ENCODE measurements around the gene C1orf122. TPM values are rescaled to one million over a fixed set of nuclear protein-coding genes. Genes with fewer than 3 reads are reported as not detected.
A peak's percentile ranks its signal among the peaks of the same experiment; 100 is the strongest.

C1orf122 gene
- total RNA-seq, 1 donor from 2014 or later: 26.1 TPM

DNA sequence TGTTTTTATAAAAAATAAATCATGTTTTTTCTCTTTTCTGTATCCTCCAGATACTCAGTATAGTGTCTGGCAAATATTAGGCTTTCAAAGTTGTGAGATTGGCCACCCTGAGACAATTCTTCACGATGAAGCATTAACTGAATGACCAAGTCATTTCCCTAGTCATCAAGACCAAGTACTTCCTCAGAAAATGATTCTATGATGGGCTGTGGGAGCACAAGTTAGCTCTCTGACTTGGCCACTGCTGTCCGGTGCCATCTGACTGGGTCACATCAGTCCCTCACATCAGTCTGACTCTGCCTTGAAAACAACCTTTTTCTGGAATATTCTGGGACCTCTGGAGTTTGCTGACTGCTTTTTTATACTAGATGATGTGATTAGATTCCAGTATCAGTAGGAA is 13.9 kb downstream of the C1orf122 start:
- TF ChIP-seq, protein P1, sequence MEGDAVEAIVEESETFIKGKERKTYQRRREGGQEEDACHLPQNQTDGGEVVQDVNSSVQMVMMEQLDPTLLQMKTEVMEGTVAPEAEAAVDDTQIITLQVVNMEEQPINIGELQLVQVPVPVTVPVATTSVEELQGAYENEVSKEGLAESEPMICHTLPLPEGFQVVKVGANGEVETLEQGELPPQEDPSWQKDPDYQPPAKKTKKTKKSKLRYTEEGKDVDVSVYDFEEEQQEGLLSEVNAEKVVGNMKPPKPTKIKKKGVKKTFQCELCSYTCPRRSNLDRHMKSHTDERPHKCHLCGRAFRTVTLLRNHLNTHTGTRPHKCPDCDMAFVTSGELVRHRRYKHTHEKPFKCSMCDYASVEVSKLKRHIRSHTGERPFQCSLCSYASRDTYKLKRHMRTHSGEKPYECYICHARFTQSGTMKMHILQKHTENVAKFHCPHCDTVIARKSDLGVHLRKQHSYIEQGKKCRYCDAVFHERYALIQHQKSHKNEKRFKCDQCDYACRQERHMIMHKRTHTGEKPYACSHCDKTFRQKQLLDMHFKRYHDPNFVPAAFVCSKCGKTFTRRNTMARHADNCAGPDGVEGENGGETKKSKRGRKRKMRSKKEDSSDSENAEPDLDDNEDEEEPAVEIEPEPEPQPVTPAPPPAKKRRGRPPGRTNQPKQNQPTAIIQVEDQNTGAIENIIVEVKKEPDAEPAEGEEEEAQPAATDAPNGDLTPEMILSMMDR (IDR thresholded peaks at IDR 0.05; ENCODE audit: insufficient read depth, low read length, severe bottlenecking): no peak
- DNase-seq (ENCODE audit: low read depth): no peak
- no peak for FAIRE-seq
- H3K4me3 ChIP-seq (ENCODE audit: low read depth, low read length): no peak overlapping the region
- H3K36me3 ChIP-seq (ENCODE audit: control insufficient read depth, insufficient read depth, low read length): peaks cover 25% of the 10 kb centered on the region
- H3K27me3 ChIP-seq (ENCODE audit: control insufficient read depth, insufficient read depth, low read length): no peaks in the 10 kb centered on the region

DNA sequence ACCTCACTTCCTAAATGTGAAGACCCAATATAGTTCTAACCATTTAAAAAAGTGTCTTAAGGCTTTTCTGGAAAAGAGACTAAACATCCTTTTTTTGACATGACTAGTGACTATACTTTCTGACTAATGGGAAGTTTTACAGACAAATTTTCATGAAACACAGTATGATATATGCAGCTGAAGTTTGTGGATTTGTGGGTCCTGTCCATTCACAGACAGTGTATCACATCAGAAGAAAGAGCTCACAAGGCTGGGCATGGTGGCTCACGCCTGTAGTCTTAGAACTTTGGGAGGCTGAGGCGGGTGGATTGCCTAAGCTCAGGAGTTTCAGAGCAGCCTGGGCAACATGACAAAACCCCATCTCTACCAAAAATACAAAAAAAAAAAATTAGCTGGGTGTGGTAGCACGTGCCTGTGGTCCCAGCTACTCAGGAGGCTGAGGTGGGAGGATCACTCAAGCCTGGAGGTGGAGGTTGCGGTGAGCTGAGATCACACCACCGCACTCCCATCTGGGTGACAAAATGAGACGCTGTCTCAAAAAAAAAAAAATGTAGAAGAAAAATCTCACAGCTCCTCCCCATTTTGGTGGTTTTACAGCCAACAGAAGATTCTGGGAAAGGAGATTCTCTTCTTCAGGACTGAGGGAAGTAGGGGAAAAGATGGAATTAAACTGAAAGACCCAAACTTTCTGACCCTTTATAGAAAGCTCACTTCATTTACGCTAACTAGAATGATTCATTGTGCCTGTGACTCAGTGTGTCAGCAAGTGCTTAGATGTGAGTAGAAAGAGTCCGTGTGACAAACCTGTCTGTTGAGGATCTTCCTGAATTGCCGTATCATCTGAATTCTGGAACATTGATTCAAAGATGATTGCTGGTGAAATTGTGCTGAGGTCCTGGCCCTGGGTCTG is 15.6 kb downstream of the C1orf122 start:
- TF ChIP-seq, protein P1 (IDR thresholded peaks at IDR 0.05; ENCODE audit: insufficient read depth, low read length, severe bottlenecking): no peak
- DNase-seq (ENCODE audit: low read depth): peak; percentile 70
- Histone ChIP-seq H3K27me3 (ENCODE audit: control insufficient read depth, insufficient read depth, low read length) (no peaks in the 10 kb centered on the region), H3K36me3 (ENCODE audit: control insufficient read depth, insufficient read depth, low read length) (peaks cover 17% of the 10 kb centered on the region), H3K4me3 (ENCODE audit: low read depth, low read length) (no peak overlapping the region)
- FAIRE-seq: peak; percentile 52

DNA sequence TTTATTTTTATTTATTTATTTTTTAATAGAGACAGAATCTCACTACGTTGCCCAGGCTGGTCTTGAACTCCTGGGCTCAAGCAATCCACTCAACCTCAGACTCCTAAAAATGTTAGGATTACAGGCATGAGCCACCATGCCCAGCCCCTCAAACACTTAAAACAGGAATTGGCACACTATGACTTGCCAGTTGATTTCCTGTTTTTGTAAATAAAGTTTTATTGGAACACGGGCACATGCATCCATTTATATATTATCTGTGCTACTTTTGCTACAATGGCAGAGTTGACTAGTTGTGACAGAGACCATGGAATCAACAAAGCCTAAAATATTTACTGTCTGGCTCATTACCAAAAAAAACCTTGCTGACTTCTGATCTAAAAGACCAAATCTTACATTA is 16.4 kb downstream of the C1orf122 start:
- Histone ChIP-seq H3K36me3 (ENCODE audit: control insufficient read depth, insufficient read depth, low read length) (peaks cover 17% of the 10 kb centered on the region), H3K27me3 (ENCODE audit: control insufficient read depth, insufficient read depth, low read length) (no peaks in the 10 kb centered on the region), H3K4me3 (ENCODE audit: low read depth, low read length) (no peak overlapping the region)
- FAIRE-seq: no peak
- TF ChIP-seq, protein P1 (IDR thresholded peaks at IDR 0.05; ENCODE audit: insufficient read depth, low read length, severe bottlenecking): no peak
- no peak for DNase-seq (ENCODE audit: low read depth)

DNA sequence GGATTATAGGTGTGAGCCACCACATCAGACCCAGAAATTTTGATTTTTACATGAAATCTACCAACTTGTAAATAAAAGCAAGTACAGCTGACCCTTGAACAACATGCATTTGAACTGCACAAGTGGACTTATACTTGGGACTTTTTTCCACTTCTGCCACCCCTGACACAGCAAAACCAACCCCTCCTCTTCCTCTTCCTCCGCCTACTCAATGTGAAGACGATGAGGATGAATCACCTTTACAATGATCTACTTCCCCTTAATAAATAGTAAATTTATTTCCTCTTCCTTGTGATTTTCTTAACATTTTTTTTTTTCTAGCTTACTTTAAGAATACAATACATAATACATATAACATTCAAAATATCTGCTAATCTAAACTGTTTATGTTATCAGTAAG is 17.9 kb downstream of the C1orf122 start:
- FAIRE-seq (no peak), DNase-seq (ENCODE audit: low read depth) (peak; percentile 23)
- Histone ChIP-seq H3K36me3 (ENCODE audit: control insufficient read depth, insufficient read depth, low read length) (peaks cover 14% of the 10 kb centered on the region), H3K4me3 (ENCODE audit: low read depth, low read length) (no peak overlapping the region), H3K27me3 (ENCODE audit: control insufficient read depth, insufficient read depth, low read length) (no peaks in the 10 kb centered on the region)
- TF ChIP-seq, protein P1 (IDR thresholded peaks at IDR 0.05; ENCODE audit: insufficient read depth, low read length, severe bottlenecking): no peak

DNA sequence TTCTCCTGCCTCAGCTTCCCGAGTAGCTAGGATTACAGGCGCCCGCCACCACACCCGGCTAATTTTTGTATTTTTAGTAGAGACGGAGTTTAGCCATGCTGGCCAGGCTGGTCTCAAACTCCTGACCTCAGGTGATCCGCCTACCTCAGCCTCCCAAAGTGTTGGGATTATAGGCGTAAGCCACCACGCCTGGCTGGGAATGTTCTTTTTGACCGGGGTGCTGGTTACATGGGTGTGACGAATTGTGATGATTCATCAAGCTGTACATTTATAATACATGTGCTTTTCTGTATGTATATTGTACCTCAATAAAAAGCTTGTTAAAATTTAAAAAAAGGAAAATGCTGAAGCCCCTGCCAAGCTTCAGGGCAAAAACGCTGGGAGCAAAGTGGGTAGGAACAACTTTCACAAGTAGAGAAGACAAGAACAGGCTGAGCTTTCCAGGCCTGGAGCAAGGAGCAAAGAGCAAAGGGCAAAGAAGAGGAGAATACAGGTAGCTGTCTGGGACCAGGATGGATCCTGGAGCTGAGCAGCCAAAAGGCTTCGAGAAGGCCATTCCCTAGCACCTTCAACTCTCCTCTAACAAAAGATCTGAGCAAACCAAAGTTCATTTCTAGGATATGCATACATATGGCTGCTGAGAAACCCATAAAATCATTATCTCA is 21.0 kb downstream of the C1orf122 start:
- Histone ChIP-seq H3K36me3 (ENCODE audit: control insufficient read depth, insufficient read depth, low read length) (peaks cover 11% of the 10 kb centered on the region), H3K27me3 (ENCODE audit: control insufficient read depth, insufficient read depth, low read length) (no peaks in the 10 kb centered on the region), H3K4me3 (ENCODE audit: low read depth, low read length) (no peak overlapping the region)
- no peak for FAIRE-seq
- TF ChIP-seq, protein P1 (IDR thresholded peaks at IDR 0.05; ENCODE audit: insufficient read depth, low read length, severe bottlenecking): no peak
- peak; percentile 46 for DNase-seq (ENCODE audit: low read depth)
